Stomach smooth muscle (tissue), 2 donors: ENCODE results near the gene CGA.

Experiments used
- H3K27ac ChIP-seq: one replicate; pipeline ENCODE4 v1.7.0; 2013; ENCODE audit warnings: mild to moderate bottlenecking, low read length, inconsistent platforms
- H3K27me3 ChIP-seq, 2 donors: one replicate each; pipeline ENCODE4 v1.7.0; 2013; ENCODE audit warnings: low read length in 2 of 2; ENCODE audit not compliant: insufficient read depth in 2 of 2, control insufficient read depth in 1 of 2
- H3K36me3 ChIP-seq, 2 donors: one replicate each; pipeline ENCODE4 v1.7.0; 2013; ENCODE audit warnings: low read length in 2 of 2; ENCODE audit not compliant: control insufficient read depth in 2 of 2, insufficient read depth in 2 of 2
- H3K4me1 ChIP-seq: one replicate; pipeline ENCODE4 v1.7.0; 2013; ENCODE audit warnings: low read length; ENCODE audit not compliant: control insufficient read depth, insufficient read depth
- H3K4me3 ChIP-seq, 2 donors: one replicate each; pipeline ENCODE4 v1.7.0; 2013; ENCODE audit warnings: low read length in 2 of 2
- H3K9ac ChIP-seq, 2 donors: one replicate each; pipeline ENCODE4 v1.7.0; 2013; ENCODE audit warnings: low read length in 2 of 2, mild to moderate bottlenecking in 1 of 2
- H3K9me3 ChIP-seq, 2 donors: one replicate each; pipeline ENCODE4 v1.7.0; 2013; ENCODE audit warnings: low read length in 2 of 2; ENCODE audit not compliant: control insufficient read depth in 2 of 2
- donor health status: healthy.
- donor health status: Pancreatic carcinoma.

CGA gene

DNA sequence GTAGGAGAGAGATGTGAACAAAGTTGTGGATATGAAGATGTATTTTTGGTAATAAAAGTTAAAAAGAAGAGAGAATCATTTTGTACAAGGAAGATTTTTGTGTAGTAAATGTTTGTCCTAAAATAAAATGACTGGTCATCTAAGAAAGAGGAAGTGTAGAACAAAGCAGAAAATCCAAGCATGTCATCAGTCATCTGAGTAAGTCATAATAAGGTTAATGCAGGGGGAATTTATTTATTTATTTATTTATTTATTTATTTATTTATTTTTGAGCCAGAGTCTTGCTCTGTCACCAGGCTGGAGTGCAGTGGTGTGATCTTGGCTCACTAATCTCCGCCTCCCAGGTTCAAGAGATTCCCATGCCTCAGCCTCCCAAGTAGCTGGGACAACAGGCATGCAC lies 15.7 kb upstream of the CGA start:
- H3K36me3 ChIP-seq = no peaks in the 10 kb centered on the region
- no peaks in the 10 kb centered on the region for H3K9me3 ChIP-seq
- H3K4me1 ChIP-seq = no peaks in the 10 kb centered on the region
- no peak overlapping the region for H3K27ac ChIP-seq
- no peak overlapping the region for H3K9ac ChIP-seq
- H3K27me3 ChIP-seq = no peaks in the 10 kb centered on the region
- H3K4me3 ChIP-seq = no peak overlapping the region

DNA sequence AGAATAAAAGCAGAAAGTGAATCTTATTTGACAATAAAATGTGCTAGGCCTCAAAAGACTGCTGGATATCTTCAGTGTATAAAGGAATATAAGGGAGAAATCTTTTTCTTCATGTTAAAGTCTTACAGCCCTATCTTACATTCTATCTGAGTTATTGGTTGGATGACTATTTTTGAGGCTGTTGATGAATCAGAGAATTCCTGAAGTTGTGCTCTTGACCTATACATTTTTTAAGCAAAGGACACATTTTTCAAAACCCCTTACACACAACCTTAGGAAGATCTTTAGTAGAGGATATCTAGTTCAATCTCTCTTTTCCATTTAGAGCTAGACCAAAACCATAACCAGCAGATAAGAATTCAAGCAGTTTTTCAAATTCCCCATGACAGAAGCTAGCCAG lies 10.9 kb upstream of the CGA start:
- no peaks in the 10 kb centered on the region for H3K27me3 ChIP-seq
- no peak overlapping the region for H3K9ac ChIP-seq
- H3K4me3 ChIP-seq = no peak overlapping the region
- H3K4me1 ChIP-seq = no peaks in the 10 kb centered on the region
- no peak overlapping the region for H3K27ac ChIP-seq
- H3K9me3 ChIP-seq = no peaks in the 10 kb centered on the region
- no peaks in the 10 kb centered on the region for H3K36me3 ChIP-seq

DNA sequence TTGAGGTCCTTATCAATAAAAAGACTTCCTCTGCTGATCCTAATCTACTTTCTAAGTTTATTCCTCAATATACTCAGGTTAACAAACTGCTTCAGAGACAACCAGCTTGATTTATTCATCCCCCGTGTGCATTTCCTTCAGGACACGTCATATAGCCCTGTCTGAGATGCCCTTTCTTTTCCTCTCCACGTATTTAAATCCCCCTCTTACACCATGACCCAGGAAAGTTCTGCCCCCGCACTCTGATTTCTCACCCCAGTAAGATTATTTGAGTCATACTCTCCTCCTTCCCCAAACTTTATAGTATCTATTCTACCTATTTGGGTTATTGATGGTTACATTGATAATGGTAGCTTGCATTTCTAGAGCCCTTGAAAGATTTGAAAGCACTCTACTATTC lies 9.8 kb upstream of the CGA start:
- Histone ChIP-seq H3K4me1 (no peaks in the 10 kb centered on the region), H3K9ac (no peak overlapping the region), H3K36me3 (no peaks in the 10 kb centered on the region), H3K27me3 (no peaks in the 10 kb centered on the region), H3K27ac (no peak overlapping the region), H3K9me3 (no peaks in the 10 kb centered on the region), H3K4me3 (no peak overlapping the region)

DNA sequence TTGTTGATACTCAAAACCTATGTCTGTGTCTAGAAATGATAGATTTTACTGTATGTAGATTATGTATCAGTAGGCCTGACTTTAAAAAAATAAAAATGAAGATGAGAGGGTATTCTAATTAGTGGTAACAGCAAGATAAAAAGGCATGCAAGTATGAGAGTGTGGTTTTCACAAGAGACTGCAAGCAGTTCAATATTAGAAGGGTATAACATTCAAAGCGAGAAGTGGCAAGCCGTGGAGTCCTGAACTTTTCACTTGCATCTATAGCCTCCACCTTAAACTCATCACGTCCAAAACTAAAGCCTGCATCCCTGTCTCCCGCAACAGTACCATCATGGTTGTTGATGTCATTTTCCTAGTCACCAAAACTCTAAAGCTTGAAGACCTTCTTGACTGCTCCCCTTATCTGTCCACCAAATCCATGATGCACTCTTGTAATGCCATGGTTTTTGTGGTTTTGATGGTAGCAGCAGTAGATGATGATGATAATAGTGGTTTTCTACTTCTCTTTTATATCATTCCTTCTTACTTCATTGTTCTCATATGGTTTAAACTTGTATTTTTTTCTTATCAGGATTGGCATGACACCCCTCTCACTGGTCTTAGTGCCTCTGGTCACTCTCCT lies 9.2 kb upstream of the CGA start:
- Histone ChIP-seq H3K27ac (no peak overlapping the region), H3K4me3 (no peak overlapping the region), H3K36me3 (no peaks in the 10 kb centered on the region), H3K4me1 (no peaks in the 10 kb centered on the region), H3K9me3 (no peaks in the 10 kb centered on the region), H3K27me3 (no peaks in the 10 kb centered on the region), H3K9ac (no peak overlapping the region)

DNA sequence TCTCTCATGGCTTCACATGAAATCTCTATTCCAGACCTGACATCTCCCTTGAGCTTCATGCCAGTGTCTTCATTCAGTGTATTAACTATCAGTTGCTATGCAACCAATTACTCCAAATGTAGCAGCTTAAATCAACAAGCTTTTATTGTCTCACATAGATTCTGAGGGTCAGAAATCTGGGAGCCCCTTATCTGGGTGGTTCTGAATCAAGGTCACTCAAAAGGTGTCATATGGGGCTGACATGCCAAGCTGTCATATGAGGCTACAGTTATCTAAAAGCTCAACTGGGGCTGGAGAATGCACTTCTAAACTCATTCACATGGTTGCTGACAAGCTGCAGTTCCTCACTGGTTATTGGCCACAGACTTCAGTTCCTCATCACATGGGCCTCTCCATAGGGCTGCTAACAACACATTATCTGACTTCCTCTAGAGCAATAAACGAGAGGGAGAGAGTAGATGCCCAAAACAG lies 7.3 kb upstream of the CGA start:
- Histone ChIP-seq H3K4me1 (no peaks in the 10 kb centered on the region), H3K9ac (no peak overlapping the region), H3K4me3 (no peak overlapping the region), H3K9me3 (no peaks in the 10 kb centered on the region), H3K36me3 (no peaks in the 10 kb centered on the region), H3K27me3 (no peaks in the 10 kb centered on the region), H3K27ac (no peak overlapping the region)

DNA sequence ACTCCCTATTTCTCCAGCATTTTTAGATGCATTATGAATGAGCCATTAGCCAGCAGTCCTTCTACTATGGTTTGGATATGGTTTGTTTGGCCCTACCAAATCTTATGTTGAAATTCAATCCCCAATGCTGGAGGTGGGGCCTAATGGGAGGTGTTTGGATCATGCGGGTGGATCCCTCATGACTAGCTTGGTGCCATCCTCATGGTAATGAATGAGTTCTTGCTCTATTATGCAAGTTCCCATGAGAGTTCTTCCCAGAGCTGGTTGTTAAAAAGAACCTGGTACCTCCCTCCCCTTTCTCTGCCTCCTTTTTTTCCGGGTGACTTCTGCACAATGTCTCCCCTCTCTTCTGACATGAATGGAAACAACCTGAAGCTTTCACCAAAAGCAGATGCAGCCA lies 6.2 kb upstream of the CGA start:
- no peak overlapping the region for H3K4me3 ChIP-seq
- no peak overlapping the region for H3K9ac ChIP-seq
- H3K36me3 ChIP-seq = no peaks in the 10 kb centered on the region
- no peaks in the 10 kb centered on the region for H3K27me3 ChIP-seq
- H3K9me3 ChIP-seq = no peaks in the 10 kb centered on the region
- H3K4me1 ChIP-seq = no peaks in the 10 kb centered on the region
- no peak overlapping the region for H3K27ac ChIP-seq

DNA sequence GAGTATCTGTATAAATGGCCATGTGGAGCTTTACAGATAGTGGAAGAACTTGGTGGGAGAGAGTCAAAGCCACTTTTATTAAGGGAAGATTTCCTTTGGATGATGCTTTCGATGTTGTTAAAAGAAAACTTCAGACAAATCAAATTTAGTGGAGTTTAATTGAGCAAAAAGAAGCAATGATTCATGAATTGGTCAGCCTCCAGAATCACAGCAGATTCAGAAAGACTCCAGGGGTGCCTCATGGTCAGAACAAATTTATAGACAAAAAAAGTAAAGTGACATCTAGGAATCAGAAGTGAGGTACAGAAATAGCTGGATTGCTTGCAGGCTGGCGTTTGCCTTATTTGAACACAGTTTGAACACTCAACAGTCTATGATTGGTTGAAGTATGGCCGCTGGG lies 5.3 kb upstream of the CGA start:
- Histone ChIP-seq H3K27me3 (no peaks in the 10 kb centered on the region), H3K9ac (no peak overlapping the region), H3K27ac (no peak overlapping the region), H3K4me1 (no peaks in the 10 kb centered on the region), H3K36me3 (no peaks in the 10 kb centered on the region), H3K9me3 (no peaks in the 10 kb centered on the region), H3K4me3 (no peak overlapping the region)

DNA sequence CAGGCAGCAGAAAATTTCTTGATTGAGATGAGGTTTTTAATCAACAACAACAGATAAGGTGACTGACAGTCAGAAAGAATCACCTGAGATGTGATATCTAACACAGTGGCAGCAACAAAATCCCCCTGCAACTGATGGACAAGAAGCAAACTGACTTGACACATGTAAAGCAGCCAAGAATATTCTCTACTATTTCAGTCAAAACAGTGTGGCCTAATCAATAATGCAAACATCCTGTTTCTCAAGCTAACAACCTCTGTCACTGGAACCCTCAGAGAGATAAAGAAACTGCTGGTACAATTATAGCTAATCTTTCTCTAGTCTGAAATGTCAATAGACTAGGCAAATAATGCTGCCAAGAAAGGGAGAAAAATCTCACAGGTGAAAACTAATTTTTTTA lies 4.6 kb upstream of the CGA start:
- Histone ChIP-seq H3K27ac (no peak overlapping the region), H3K9ac (no peak overlapping the region)

DNA sequence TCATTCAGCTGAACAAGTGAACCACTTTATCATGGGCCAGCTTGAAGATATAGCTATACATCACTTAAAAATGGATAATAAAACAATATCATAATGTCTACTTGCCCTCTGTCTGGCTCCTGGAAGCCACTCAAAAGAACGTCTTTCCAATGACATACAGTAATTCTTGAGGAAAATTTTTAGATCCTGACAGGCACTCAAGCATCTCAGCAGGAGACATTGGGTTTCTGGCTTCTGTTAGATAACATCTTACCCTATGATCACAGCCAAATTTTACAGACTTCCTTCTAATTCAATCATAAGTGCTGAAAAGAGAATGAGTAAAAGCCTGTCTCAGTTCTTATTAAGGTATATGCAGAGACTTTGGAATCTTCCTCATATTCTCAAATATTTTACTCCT lies 330 bp downstream of the CGA start:
- no peak overlapping the region for H3K9ac ChIP-seq
- no peaks in the 10 kb centered on the region for H3K27me3 ChIP-seq
- H3K9me3 ChIP-seq = no peaks in the 10 kb centered on the region
- no peaks in the 10 kb centered on the region for H3K4me1 ChIP-seq
- H3K27ac ChIP-seq = no peak overlapping the region
- H3K4me3 ChIP-seq = no peak overlapping the region
- no peaks in the 10 kb centered on the region for H3K36me3 ChIP-seq

More for the DNA sequence above, 4.6 kb upstream of the CGA start:
- Histone ChIP-seq H3K9me3 (no peaks in the 10 kb centered on the region), H3K4me1 (no peaks in the 10 kb centered on the region), H3K36me3 (no peaks in the 10 kb centered on the region), H3K27me3 (no peaks in the 10 kb centered on the region), H3K4me3 (no peak overlapping the region)

DNA sequence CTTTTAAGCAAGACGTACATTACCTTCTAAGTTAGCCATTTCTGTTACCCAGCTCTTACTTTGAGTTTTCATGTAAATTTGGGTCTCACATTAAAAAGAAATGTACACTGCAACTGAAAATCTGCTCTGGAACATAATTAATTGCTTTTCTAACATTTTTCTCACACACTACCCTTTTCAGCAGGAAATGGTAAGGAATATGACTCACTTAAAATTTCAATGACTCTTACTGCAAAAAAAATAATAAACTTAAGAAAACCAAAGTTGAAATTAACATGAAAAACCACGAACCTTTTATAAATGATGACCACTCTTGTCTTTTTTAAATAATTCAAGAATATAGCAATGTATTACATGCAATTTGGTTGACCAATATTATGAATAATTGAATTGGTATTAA lies 1.3 kb downstream of the CGA start:
- Histone ChIP-seq H3K27ac (no peak overlapping the region), H3K4me3 (no peak overlapping the region), H3K27me3 (no peaks in the 10 kb centered on the region), H3K9me3 (no peaks in the 10 kb centered on the region), H3K36me3 (no peaks in the 10 kb centered on the region), H3K4me1 (no peaks in the 10 kb centered on the region), H3K9ac (no peak overlapping the region)

DNA sequence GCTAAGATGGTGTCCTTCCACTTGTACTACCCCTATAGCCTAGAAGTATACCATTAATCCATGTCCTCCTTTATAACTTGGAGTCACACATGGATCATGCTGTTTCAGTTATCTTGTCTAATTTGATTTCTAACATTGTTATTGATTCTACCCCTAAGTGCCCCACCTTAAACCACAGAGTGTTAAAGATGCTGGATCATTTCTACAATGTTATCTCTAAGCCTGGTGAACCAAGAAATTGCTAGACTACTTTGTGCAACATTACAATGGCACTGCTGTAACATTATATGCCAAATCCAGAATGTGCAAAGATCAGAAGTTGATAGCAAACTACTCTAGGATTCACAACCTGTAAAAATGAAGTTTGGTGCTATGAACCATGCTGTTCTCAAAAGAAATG lies 1.7 kb downstream of the CGA start:
- Histone ChIP-seq H3K4me1 (no peaks in the 10 kb centered on the region), H3K27me3 (no peaks in the 10 kb centered on the region), H3K9me3 (no peaks in the 10 kb centered on the region), H3K36me3 (no peaks in the 10 kb centered on the region), H3K9ac (no peak overlapping the region), H3K4me3 (no peak overlapping the region), H3K27ac (no peak overlapping the region)
